Brain pericyte (primary cell): ENCODE measurements around the gene ITGB5.
"Not testable (repeated sequence)": the region's sequence is repeated elsewhere in the genome, so short reads cannot be mapped to it uniquely, and the experiment has no call there.

Experiments used
- DNase-seq: peaks from one replicate; pipeline ENCODE4 v3.0.0-alpha.2; 2012; ENCODE audit warnings: low read depth, low spot score

Gene ITGB5

GRCh38 chr3:124789103-124789502 lies 98.1 kb downstream of the ITGB5 start:
- not testable (repeated sequence) for DNase-seq

GRCh38 chr3:124788254-124788745 lies 98.9 kb downstream of the ITGB5 start:
- no peak for DNase-seq

GRCh38 chr3:124787476-124788195 lies 99.5 kb downstream of the ITGB5 start:
- DNase-seq = no peak

- DNase-seq = no peak
These were observed 100.5 kb downstream of the ITGB5 start for GRCh38 chr3:124786511-124787241.

GRCh38 chr3:124785973-124786372 lies 101.2 kb downstream of the ITGB5 start:
- DNase-seq = no peak

- no peak for DNase-seq
These were observed 102.3 kb downstream of the ITGB5 start for GRCh38 chr3:124784686-124785382.

- no peak for DNase-seq
These were observed 103.5 kb downstream of the ITGB5 start for GRCh38 chr3:124783696-124784095.

- not testable (repeated sequence) for DNase-seq
These were observed 104.8 kb downstream of the ITGB5 start for GRCh38 chr3:124782377-124782712.

GRCh38 chr3:124781476-124782376 lies 105.4 kb downstream of the ITGB5 start:
- DNase-seq = no peak

- DNase-seq = no peak
These were observed 106.2 kb downstream of the ITGB5 start for GRCh38 chr3:124780761-124781475.

GRCh38 chr3:124780356-124780755 lies 106.8 kb downstream of the ITGB5 start:
- DNase-seq = no peak

GRCh38 chr3:124779751-124780191 lies 107.4 kb downstream of the ITGB5 start:
- no peak for DNase-seq

GRCh38 chr3:124779116-124779515 lies 108.0 kb downstream of the ITGB5 start:
- DNase-seq = no peak

- no peak for DNase-seq
These were observed 109.2 kb downstream of the ITGB5 start for GRCh38 chr3:124777762-124778470.

GRCh38 chr3:124776856-124777255 lies 110.3 kb downstream of the ITGB5 start:
- DNase-seq = no peak

GRCh38 chr3:124775877-124776276 lies 111.3 kb downstream of the ITGB5 start:
- no peak for DNase-seq

GRCh38 chr3:124774841-124775402 lies 112.2 kb downstream of the ITGB5 start:
- no peak for DNase-seq

- DNase-seq = no peak
These were observed 112.8 kb downstream of the ITGB5 start for GRCh38 chr3:124774327-124774718.
